Measurements from ENCODE around the gene GPR179.

GPR179 gene

DNA sequence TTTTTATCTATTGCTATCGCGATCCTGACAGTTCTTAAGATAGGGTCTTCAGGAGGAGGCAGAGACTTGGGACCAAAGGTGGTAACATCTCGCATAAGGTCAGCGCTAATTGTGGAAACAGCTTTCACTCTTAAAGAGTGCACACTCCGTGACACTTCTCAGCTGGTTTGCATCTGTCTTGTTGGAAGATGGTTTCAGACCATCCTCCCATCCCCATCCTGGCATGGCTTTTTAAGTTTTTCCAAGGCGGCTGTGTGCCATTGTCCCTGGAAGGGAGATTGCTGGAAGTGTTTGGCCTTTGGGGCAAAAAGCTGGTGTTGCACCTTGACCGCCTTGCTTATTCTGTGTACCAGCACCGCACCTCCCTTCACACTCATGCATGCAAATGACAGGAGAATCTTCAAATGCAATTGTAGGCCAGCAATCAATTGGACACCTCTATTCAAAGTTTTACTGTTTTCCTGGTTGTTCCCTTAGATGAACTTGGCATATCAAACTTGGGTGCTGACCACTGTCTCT lies 9.4 kb upstream of the GPR179 start:
- peak overlapping the region; percentile 88 for H3K4me2 ChIP-seq (ENCODE audit: low read depth, low read length, poor library complexity, severe bottlenecking)
- no peaks in the 10 kb centered on the region for H3K9me2 ChIP-seq (replicated peaks; ENCODE audit: low read depth, low read length)
- H3K9me3 ChIP-seq (ENCODE audit: insufficient read depth, low read depth, low read length), result no peaks in the 10 kb centered on the region
- peaks cover 56% of the 10 kb centered on the region for H3K4me1 ChIP-seq (ENCODE audit: insufficient read depth, low read length, poor library complexity, severe bottlenecking)
- H3K79me2 ChIP-seq (ENCODE audit: insufficient read depth, low read length), result peaks cover 60% of the 10 kb centered on the region
- peak overlapping the region; percentile 81 for H3K4me3 ChIP-seq (ENCODE audit: low read length, poor library complexity, severe bottlenecking)
- H3K9ac ChIP-seq (ENCODE audit: low read depth, low read length, poor library complexity, severe bottlenecking), result peak overlapping the region; percentile 81
- TF ChIP-seq, protein P1, sequence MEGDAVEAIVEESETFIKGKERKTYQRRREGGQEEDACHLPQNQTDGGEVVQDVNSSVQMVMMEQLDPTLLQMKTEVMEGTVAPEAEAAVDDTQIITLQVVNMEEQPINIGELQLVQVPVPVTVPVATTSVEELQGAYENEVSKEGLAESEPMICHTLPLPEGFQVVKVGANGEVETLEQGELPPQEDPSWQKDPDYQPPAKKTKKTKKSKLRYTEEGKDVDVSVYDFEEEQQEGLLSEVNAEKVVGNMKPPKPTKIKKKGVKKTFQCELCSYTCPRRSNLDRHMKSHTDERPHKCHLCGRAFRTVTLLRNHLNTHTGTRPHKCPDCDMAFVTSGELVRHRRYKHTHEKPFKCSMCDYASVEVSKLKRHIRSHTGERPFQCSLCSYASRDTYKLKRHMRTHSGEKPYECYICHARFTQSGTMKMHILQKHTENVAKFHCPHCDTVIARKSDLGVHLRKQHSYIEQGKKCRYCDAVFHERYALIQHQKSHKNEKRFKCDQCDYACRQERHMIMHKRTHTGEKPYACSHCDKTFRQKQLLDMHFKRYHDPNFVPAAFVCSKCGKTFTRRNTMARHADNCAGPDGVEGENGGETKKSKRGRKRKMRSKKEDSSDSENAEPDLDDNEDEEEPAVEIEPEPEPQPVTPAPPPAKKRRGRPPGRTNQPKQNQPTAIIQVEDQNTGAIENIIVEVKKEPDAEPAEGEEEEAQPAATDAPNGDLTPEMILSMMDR (conservative IDR thresholded peaks at IDR 0.05; ENCODE audit: low read length), result no peak
- TF ChIP-seq EZH2phosphoT487 (IDR thresholded peaks at IDR 0.05; ENCODE audit: borderline replicate concordance), result no peak
- no peaks in the 10 kb centered on the region for H3K36me3 ChIP-seq (ENCODE audit: insufficient read depth, low read length)
- H2AFZ ChIP-seq (ENCODE audit: low read length), result peak overlapping the region; percentile 67; the same call in 1 of the 2 replicates
- peaks cover 27% of the 10 kb centered on the region for H4K20me1 ChIP-seq (ENCODE audit: insufficient read depth, low read length, poor library complexity, severe bottlenecking)
- no peaks in the 10 kb centered on the region for H3F3A ChIP-seq (ENCODE audit: low read depth)
- H3K27me3 ChIP-seq (ENCODE audit: insufficient read depth, low read length, poor library complexity, severe bottlenecking), result no peaks in the 10 kb centered on the region

DNA sequence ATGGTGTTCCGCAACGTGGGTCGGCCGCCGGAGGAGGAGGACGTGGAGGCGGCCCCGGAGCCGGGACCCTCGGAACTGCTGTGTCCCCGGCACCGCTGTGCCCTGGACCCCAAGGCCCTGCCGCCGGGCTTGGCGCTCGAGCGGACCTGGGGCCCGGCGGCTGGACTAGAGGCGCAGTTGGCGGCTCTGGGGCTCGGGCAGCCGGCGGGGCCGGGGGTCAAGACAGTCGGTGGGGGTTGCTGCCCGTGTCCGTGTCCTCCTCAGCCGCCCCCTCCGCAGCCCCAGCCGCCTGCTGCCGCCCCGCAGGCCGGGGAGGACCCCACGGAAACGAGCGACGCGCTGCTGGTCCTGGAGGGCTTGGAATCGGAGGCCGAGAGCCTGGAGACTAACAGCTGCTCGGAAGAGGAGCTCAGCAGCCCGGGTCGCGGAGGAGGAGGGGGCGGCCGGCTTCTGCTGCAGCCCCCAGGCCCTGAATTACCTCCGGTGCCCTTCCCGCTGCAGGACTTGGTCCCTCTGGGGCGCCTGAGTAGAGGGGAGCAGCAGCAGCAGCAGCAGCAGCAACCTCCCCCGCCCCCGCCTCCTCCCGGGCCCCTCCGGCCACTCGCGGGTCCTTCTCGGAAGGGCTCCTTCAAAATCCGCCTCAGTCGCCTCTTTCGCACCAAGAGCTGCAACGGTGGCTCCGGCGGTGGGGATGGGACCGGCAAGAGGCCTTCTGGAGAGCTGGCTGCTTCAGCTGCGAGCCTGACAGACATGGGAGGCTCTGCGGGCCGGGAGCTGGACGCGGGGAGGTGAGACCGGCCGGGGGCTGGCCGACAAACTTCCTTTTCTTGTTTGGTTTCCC lies 8.7 kb upstream of the GPR179 start:
- Histone ChIP-seq H3K36me3 (ENCODE audit: insufficient read depth, low read length) (no peaks in the 10 kb centered on the region), H4K20me1 (ENCODE audit: insufficient read depth, low read length, poor library complexity, severe bottlenecking) (peaks cover 26% of the 10 kb centered on the region), H3K9me3 (ENCODE audit: insufficient read depth, low read depth, low read length) (no peaks in the 10 kb centered on the region), H3K9me2 (replicated peaks; ENCODE audit: low read depth, low read length) (no peaks in the 10 kb centered on the region), H2AFZ (ENCODE audit: low read length) (peak overlapping the region; percentile 67), H3K79me2 (ENCODE audit: insufficient read depth, low read length) (peaks cover 53% of the 10 kb centered on the region), H3K9ac (ENCODE audit: low read depth, low read length, poor library complexity, severe bottlenecking) (peak overlapping the region; percentile 81), H3K4me2 (ENCODE audit: low read depth, low read length, poor library complexity, severe bottlenecking) (peak overlapping the region; percentile 88), H3K4me3 (ENCODE audit: low read length, poor library complexity, severe bottlenecking) (peak overlapping the region; percentile 81), H3F3A (ENCODE audit: low read depth) (no peaks in the 10 kb centered on the region), H3K4me1 (ENCODE audit: insufficient read depth, low read length, poor library complexity, severe bottlenecking) (peaks cover 49% of the 10 kb centered on the region), H3K27me3 (ENCODE audit: insufficient read depth, low read length, poor library complexity, severe bottlenecking) (no peaks in the 10 kb centered on the region)
- TF ChIP-seq, protein P1 (conservative IDR thresholded peaks at IDR 0.05; ENCODE audit: low read length), result no peak
- TF ChIP-seq EZH2phosphoT487 (IDR thresholded peaks at IDR 0.05; ENCODE audit: borderline replicate concordance), result no peak

DNA sequence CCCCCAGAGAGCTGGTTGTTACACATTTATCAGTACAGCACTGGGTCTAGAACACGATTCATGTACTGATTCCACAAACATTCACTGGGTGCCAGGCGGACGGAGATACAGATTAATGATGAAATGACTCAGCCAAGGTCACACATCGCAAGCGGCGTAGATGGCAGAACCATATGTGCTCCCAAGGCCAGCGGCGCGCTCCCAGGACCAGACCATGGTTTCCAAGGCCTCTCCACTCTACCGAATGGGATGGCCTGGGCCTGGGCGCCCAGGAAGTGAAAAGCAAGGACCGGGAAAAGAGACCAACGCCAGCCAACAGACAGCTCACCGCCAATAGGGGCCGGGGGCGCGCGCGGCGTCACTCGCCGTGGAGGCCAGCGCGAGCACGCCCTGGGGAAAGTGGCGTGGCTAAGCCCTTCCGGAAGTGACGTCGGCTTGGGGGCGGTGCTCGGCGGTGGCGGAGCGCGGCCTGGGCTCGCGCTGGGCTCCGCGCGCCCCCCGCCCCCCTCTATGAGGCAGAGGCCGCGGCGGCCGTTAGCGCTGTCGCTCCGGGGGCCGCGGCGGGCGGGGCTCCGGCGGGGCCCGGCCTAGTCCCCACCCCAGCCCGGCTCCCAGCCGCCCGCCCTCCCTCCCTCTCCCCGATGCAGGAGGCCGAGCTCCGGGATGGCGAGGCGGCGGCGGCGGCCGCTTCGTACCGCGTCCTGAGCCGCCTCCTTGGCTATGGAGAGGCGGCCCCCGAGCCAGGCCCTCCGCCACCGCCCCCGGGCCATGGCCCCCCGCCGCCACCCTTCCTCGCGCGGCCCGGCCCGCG lies 7.9 kb upstream of the GPR179 start, which contains the start of gene SOCS7:
TSS of gene SOCS7 (plus strand) at position 433 of the 811 bp plus-strand sequence. CDS start at position 642, 209 bp downstream.
- Histone ChIP-seq H3K9me2 (replicated peaks; ENCODE audit: low read depth, low read length) (no peaks in the 10 kb centered on the region), H3K4me2 (ENCODE audit: low read depth, low read length, poor library complexity, severe bottlenecking) (peak within 1 kb of the TSS; percentile 88), H3K27me3 (ENCODE audit: insufficient read depth, low read length, poor library complexity, severe bottlenecking) (no peaks in the 10 kb centered on the region), H3K9ac (ENCODE audit: low read depth, low read length, poor library complexity, severe bottlenecking) (peak within 1 kb of the TSS; percentile 81), H2AFZ (ENCODE audit: low read length) (peak within 1 kb of the TSS; percentile 96), H3K9me3 (ENCODE audit: insufficient read depth, low read depth, low read length) (no peaks in the 10 kb centered on the region), H3K79me2 (ENCODE audit: insufficient read depth, low read length) (peaks cover 44% of the 10 kb centered on the region), H3K36me3 (ENCODE audit: insufficient read depth, low read length) (no peaks in the 10 kb centered on the region), H3F3A (ENCODE audit: low read depth) (no peaks in the 10 kb centered on the region), H3K4me1 (ENCODE audit: insufficient read depth, low read length, poor library complexity, severe bottlenecking) (peaks cover 40% of the 10 kb centered on the region), H4K20me1 (ENCODE audit: insufficient read depth, low read length, poor library complexity, severe bottlenecking) (peaks cover 26% of the 10 kb centered on the region), H3K4me3 (ENCODE audit: low read length, poor library complexity, severe bottlenecking) (peak within 1 kb of the TSS; percentile 81)
- no peak for TF ChIP-seq EZH2phosphoT487 (IDR thresholded peaks at IDR 0.05; ENCODE audit: borderline replicate concordance)
- TF ChIP-seq, protein P1 (conservative IDR thresholded peaks at IDR 0.05; ENCODE audit: low read length), result no peak
